Endothelial cell (in vitro differentiated cells): ENCODE results near the gene GNAQ. TPM values are rescaled to one million over a fixed set of nuclear protein-coding genes. Genes with fewer than 3 reads are reported as not detected.

Experiments
- DNase-seq: peaks from one replicate; pipeline ENCODE4 v3.0.0; 2021; ENCODE audit warnings: low spot score
- H3K27ac Mint-ChIP-seq: one replicate; pipeline ENCODE4 v1.8.0; 2021; ENCODE audit warnings: mixed read lengths, inconsistent platforms; ENCODE audit not compliant: unreplicated experiment
- H3K27me3 Mint-ChIP-seq: one replicate; pipeline ENCODE4 v1.8.0; 2021; ENCODE audit warnings: mild to moderate bottlenecking, moderate library complexity, mixed read lengths, inconsistent platforms; ENCODE audit not compliant: unreplicated experiment
- H3K36me3 Mint-ChIP-seq: one replicate; pipeline ENCODE4 v1.8.0; 2021; ENCODE audit warnings: mild to moderate bottlenecking, low read depth, mixed read lengths, inconsistent platforms; ENCODE audit not compliant: unreplicated experiment
- H3K4me1 Mint-ChIP-seq: one replicate; pipeline ENCODE4 v1.8.0; 2021; ENCODE audit warnings: mild to moderate bottlenecking, mixed read lengths, inconsistent platforms; ENCODE audit not compliant: unreplicated experiment
- H3K4me3 Mint-ChIP-seq: one replicate; pipeline ENCODE4 v1.8.0; 2021; ENCODE audit warnings: mild to moderate bottlenecking, mixed read lengths, inconsistent platforms; ENCODE audit not compliant: unreplicated experiment
- H3K9me3 Mint-ChIP-seq: one replicate; pipeline ENCODE4 v1.8.0; 2021; ENCODE audit warnings: mixed read lengths, inconsistent platforms; ENCODE audit not compliant: unreplicated experiment
- total RNA-seq: library from RNA; stranded (reverse); fragmentation: NEBNext Ultra II Directional; extraction: Animal tissue kit (Norgen Biotek cat#: 25700); gene quantifications from one replicate; pipeline ENCODE4 v1.2.1, GENCODE V29; 2021; ENCODE audit not compliant: unreplicated experiment
- TF ChIP-seq, protein P1 (sequence below): fragments of 200-600 bp; sonication (generic); IDR thresholded peaks from one replicate; pipeline ENCODE4 v1.5.0; 2021; ENCODE audit warnings: antibody characterized with exemption; ENCODE audit not compliant: unreplicated experiment

Gene GNAQ
- total RNA-seq, 1 donor from 2014 or later: 94.6 TPM

DNA sequence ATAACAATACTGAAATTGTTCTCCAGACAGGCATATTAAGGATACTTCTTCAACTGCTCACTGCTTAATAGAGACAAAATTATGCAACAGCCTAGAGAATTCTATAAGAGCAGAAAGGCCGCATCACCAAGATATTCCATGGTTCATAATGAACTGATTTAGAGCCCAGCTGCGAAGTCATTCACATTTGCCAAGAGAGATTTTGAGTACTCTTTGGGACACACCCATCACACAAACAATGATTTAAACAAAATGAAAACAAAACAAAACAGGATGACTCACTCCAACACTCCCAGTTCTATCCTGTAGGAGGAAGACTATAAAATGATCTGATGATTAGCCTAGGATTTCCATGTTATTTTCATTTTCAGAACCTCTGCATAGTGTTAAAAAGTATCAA, 237.8 kb downstream of the GNAQ start:
- Mint-ChIP-seq H3K4me1 (peaks cover 24% of the 10 kb centered on the region), H3K9me3 (no peaks in the 10 kb centered on the region), H3K27ac (peak overlapping the region; percentile 11), H3K27me3 (peaks cover 2% of the 10 kb centered on the region), H3K4me3 (no peak overlapping the region), H3K36me3 (peaks cover 5% of the 10 kb centered on the region)
- TF ChIP-seq, protein P1, sequence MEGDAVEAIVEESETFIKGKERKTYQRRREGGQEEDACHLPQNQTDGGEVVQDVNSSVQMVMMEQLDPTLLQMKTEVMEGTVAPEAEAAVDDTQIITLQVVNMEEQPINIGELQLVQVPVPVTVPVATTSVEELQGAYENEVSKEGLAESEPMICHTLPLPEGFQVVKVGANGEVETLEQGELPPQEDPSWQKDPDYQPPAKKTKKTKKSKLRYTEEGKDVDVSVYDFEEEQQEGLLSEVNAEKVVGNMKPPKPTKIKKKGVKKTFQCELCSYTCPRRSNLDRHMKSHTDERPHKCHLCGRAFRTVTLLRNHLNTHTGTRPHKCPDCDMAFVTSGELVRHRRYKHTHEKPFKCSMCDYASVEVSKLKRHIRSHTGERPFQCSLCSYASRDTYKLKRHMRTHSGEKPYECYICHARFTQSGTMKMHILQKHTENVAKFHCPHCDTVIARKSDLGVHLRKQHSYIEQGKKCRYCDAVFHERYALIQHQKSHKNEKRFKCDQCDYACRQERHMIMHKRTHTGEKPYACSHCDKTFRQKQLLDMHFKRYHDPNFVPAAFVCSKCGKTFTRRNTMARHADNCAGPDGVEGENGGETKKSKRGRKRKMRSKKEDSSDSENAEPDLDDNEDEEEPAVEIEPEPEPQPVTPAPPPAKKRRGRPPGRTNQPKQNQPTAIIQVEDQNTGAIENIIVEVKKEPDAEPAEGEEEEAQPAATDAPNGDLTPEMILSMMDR: no peak
- no peak for DNase-seq

- Mint-ChIP-seq H3K4me1 (peaks cover 24% of the 10 kb centered on the region), H3K27me3 (peaks cover 3% of the 10 kb centered on the region), H3K4me3 (no peak overlapping the region), H3K36me3 (peaks cover 5% of the 10 kb centered on the region), H3K27ac (no peak overlapping the region), H3K9me3 (no peaks in the 10 kb centered on the region)
- TF ChIP-seq, protein P1: no peak
- no peak for DNase-seq
Measured at GRCh38 chr9:77789891-77790290, 241.7 kb downstream of the GNAQ start.

- Mint-ChIP-seq H3K9me3 (no peaks in the 10 kb centered on the region), H3K4me3 (no peak overlapping the region), H3K27ac (no peak overlapping the region), H3K4me1 (peaks cover 3% of the 10 kb centered on the region), H3K27me3 (peaks cover 5% of the 10 kb centered on the region), H3K36me3 (peaks cover 8% of the 10 kb centered on the region)
- no peak for DNase-seq
- TF ChIP-seq, protein P1: no peak
Measured at GRCh38 chr9:77785341-77785740, 246.3 kb downstream of the GNAQ start.

DNA sequence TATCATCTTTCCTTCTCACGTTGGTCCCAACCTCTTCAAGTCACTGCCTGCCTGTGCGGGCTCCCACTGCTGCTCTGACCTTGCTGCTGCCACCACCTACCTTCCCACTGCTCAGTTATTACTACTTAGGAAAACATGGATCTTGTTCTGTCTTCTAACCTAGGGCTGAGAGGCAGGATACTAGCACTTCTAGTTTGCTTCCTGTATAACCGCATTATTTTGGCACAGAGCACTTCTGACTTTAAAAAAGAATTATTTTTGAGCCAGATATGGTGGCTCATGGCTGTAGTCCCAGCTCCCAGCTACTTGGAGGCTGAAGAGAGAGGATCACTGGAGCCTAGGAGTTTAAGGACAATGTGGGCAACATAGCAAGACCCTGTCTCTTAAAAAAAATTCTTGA, 248.1 kb downstream of the GNAQ start:
- no peak overlapping the region for H3K4me3 Mint-ChIP-seq
- H3K27ac Mint-ChIP-seq: no peak overlapping the region
- peaks cover 15% of the 10 kb centered on the region for H3K36me3 Mint-ChIP-seq
- no peaks in the 10 kb centered on the region for H3K9me3 Mint-ChIP-seq
- DNase-seq: no peak
- TF ChIP-seq, protein P1: no peak
- H3K4me1 Mint-ChIP-seq: no peaks in the 10 kb centered on the region
- peaks cover 8% of the 10 kb centered on the region for H3K27me3 Mint-ChIP-seq

- H3K27me3 Mint-ChIP-seq: peaks cover 4% of the 10 kb centered on the region
- H3K4me3 Mint-ChIP-seq: no peak overlapping the region
- H3K27ac Mint-ChIP-seq: no peak overlapping the region
- no peaks in the 10 kb centered on the region for H3K9me3 Mint-ChIP-seq
- no peak for DNase-seq
- TF ChIP-seq, protein P1: no peak
- H3K4me1 Mint-ChIP-seq: no peaks in the 10 kb centered on the region
- H3K36me3 Mint-ChIP-seq: peaks cover 30% of the 10 kb centered on the region
Measured at GRCh38 chr9:77779010-77779409, 252.6 kb downstream of the GNAQ start.
